ENCODE measurements around the gene LY6G6C. TPM values are rescaled to one million over a fixed set of nuclear protein-coding genes. Genes with fewer than 3 reads are reported as not detected.

Gene LY6G6C
- total RNA-seq, 1 experiment from 2014 or later, result not detected

GRCh38 chr6:31732029-31732428 lies 10.5 kb upstream of the LY6G6C start:
- Histone ChIP-seq H4K91ac (ENCODE audit: insufficient read length, low read depth, low read length) (no peak overlapping the region), H3K27me3 (ENCODE audit: insufficient read depth, low read length) (no peaks in the 10 kb centered on the region), H2BK120ac (ENCODE audit: low read depth, low read length, poor library complexity, severe bottlenecking) (no peak overlapping the region), H4K20me1 (ENCODE audit: control insufficient read depth, insufficient read depth, insufficient read length) (no peaks in the 10 kb centered on the region), H2BK12ac (ENCODE audit: insufficient read length, low read depth, low read length) (no peak overlapping the region), H3K9me3 (ENCODE audit: control insufficient read depth, low read depth, low read length) (no peaks in the 10 kb centered on the region), H2BK15ac (ENCODE audit: low read depth, low read length) (no peak overlapping the region), H3K18ac (ENCODE audit: insufficient read length, low read depth, low read length) (no peak overlapping the region), H2AK5ac (ENCODE audit: insufficient read length, low read length) (no peak overlapping the region), H3K4ac (ENCODE audit: low read depth, low read length) (no peak overlapping the region), H3K79me1 (ENCODE audit: insufficient read depth, low read depth, low read length, poor library complexity, severe bottlenecking) (no peaks in the 10 kb centered on the region), H3K23ac (ENCODE audit: insufficient read length, low read depth, low read length) (no peak overlapping the region), H3K23me2 (ENCODE audit: insufficient read length, low read depth, low read length, poor library complexity, severe bottlenecking) (peaks cover 30% of the 10 kb centered on the region), H3K56ac (ENCODE audit: insufficient read length, low read depth, low read length) (no peak overlapping the region), H3K79me2 (ENCODE audit: insufficient read depth, low read length) (peaks cover 6% of the 10 kb centered on the region; the same call in 1 of the 2 replicates), H3K27ac (ENCODE audit: insufficient read length, low read depth, low read length) (no peak overlapping the region), H2AFZ (ENCODE audit: low read length) (no peak overlapping the region), H3K4me2 (ENCODE audit: insufficient read depth, insufficient read length, low read length) (no peak overlapping the region), H3K4me1 (ENCODE audit: insufficient read depth, low read length) (peaks cover 8% of the 10 kb centered on the region), H3K9ac (ENCODE audit: extremely low read depth, insufficient read length, low read length) (no peak overlapping the region), H2BK20ac (ENCODE audit: low read depth, low read length, poor library complexity, severe bottlenecking) (no peak overlapping the region), H3T11ph (ENCODE audit: low read length) (no peak overlapping the region), H3K14ac (ENCODE audit: insufficient read depth, low read length) (no peak overlapping the region), H4K8ac (replicated peaks; ENCODE audit: insufficient read length, low read depth, low read length) (no peak overlapping the region), H4K5ac (ENCODE audit: insufficient read length, low read depth, low read length) (no peak overlapping the region), H2BK5ac (ENCODE audit: insufficient read length, low read length) (no peak overlapping the region)
- Mint-ChIP-seq H3K4me1 (peaks cover 35 to 38% of the 10 kb centered on the region in 2 experiments), H3K27ac (no peak overlapping the region), H3K27me3 (ENCODE audit: low read depth) (no peaks in the 10 kb centered on the region), H3K36me3 (ENCODE audit: insufficient read depth in 1 of 3, low read depth in 3 of 3) (peaks cover 40 to 60% (median 53%) of the 10 kb centered on the region in 3 experiments), H3K9me3 (no peaks in the 10 kb centered on the region; a peak in 2 of 5 replicates), H3K4me3 (no peak overlapping the region; a peak in 1 of 5 replicates)
- TF ChIP-seq, protein P1, sequence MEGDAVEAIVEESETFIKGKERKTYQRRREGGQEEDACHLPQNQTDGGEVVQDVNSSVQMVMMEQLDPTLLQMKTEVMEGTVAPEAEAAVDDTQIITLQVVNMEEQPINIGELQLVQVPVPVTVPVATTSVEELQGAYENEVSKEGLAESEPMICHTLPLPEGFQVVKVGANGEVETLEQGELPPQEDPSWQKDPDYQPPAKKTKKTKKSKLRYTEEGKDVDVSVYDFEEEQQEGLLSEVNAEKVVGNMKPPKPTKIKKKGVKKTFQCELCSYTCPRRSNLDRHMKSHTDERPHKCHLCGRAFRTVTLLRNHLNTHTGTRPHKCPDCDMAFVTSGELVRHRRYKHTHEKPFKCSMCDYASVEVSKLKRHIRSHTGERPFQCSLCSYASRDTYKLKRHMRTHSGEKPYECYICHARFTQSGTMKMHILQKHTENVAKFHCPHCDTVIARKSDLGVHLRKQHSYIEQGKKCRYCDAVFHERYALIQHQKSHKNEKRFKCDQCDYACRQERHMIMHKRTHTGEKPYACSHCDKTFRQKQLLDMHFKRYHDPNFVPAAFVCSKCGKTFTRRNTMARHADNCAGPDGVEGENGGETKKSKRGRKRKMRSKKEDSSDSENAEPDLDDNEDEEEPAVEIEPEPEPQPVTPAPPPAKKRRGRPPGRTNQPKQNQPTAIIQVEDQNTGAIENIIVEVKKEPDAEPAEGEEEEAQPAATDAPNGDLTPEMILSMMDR (conservative IDR thresholded peaks at IDR 0.05), result no peak
- WGBS (ENCODE audit: extremely low coverage, insufficient read length, low lambda C conversion rate), result no CpG with 5 or more reads among the region's 3 CpGs
- DNase-seq, result no peak

Data from H9 (cell line).